ENCODE measurements around the gene KCNQ4.

DNA sequence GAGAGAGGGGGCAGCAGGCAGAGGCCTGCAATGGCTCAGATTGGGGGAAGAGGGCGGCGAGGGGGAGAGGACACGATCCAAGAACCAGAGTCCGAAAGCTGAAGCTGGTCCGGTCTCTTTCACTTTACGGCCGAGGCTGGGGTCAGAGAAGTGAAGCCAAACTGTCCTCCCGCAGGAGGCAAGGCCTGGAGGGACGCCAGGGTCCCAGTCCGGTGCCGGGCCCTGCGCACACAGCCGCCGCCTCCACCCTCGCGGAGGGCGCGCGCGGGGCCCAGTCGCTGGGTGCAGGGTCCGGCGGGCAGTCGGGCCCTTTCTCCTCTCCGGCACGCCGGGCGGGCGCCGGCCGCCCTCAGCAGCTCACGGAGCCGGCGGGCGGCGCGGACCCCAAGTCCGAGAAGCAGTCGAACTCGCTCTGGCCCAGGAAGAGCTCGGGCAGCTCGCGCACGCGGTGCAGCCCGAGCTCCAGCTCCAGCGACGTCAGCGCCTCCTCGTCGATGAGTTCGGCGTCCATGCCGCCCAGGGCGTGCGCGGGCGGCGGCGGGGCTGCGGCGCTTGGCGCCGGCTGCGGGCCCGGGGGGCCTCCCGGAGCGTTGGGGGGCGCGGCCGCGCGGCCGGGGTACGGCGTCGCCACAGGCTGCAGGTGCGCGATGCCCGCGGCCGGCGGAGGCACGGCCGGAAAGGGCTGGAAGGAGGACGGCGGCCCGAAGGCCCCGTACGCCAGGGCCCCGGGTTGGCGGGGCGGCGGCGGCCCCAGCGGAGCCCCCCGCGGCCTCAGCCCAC, 77.8 kb downstream of the KCNQ4 start:
- TF ChIP-seq, protein P1, sequence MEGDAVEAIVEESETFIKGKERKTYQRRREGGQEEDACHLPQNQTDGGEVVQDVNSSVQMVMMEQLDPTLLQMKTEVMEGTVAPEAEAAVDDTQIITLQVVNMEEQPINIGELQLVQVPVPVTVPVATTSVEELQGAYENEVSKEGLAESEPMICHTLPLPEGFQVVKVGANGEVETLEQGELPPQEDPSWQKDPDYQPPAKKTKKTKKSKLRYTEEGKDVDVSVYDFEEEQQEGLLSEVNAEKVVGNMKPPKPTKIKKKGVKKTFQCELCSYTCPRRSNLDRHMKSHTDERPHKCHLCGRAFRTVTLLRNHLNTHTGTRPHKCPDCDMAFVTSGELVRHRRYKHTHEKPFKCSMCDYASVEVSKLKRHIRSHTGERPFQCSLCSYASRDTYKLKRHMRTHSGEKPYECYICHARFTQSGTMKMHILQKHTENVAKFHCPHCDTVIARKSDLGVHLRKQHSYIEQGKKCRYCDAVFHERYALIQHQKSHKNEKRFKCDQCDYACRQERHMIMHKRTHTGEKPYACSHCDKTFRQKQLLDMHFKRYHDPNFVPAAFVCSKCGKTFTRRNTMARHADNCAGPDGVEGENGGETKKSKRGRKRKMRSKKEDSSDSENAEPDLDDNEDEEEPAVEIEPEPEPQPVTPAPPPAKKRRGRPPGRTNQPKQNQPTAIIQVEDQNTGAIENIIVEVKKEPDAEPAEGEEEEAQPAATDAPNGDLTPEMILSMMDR (conservative IDR thresholded peaks at IDR 0.05 in 1 of 2, IDR thresholded peaks at IDR 0.05 in 1 of 2; ENCODE audit: extremely low read depth in 1 of 2, insufficient read depth in 1 of 2, low read depth in 1 of 2, low read length in 2 of 2): no peak
- TF ChIP-seq EZH2 (IDR thresholded peaks at IDR 0.05; ENCODE audit: borderline replicate concordance, low read length): no peak

Measured in mammary epithelial cell (primary cell).